ENCODE data around the gene MB. TPM values are rescaled to one million over a fixed set of nuclear protein-coding genes. Genes with fewer than 3 reads are reported as not detected.

The MB gene
- total RNA-seq, 2 donors from 2014 or later = 1.4 to 2.6 TPM

GRCh38 chr22:35663371-35663770 lies 46.2 kb upstream of the MB start:
- Mint-ChIP-seq H3K4me1 (peaks cover 7% of the 10 kb centered on the region), H3K27ac (no peak overlapping the region), H3K4me3 (no peak overlapping the region), H3K9me3 (peaks cover 46% of the 10 kb centered on the region), H3K36me3 (ENCODE audit: low read depth) (peaks cover 2% of the 10 kb centered on the region), H3K27me3 (ENCODE audit: insufficient read depth) (peaks cover 13% of the 10 kb centered on the region)
- Histone ChIP-seq H3K4me3 (ENCODE audit: low read length) (peak overlapping the region; percentile 53), H3K4me1 (ENCODE audit: control insufficient read depth, insufficient read depth, low read length) (peaks cover 5% of the 10 kb centered on the region), H3K27ac (ENCODE audit: low read depth, low read length) (no peak overlapping the region), H3K36me3 (ENCODE audit: control insufficient read depth, insufficient read depth, low read length) (no peaks in the 10 kb centered on the region), H3K27me3 (ENCODE audit: control insufficient read depth, insufficient read depth, low read length, poor library complexity, severe bottlenecking) (no peaks in the 10 kb centered on the region), H3K9ac (ENCODE audit: extremely low read depth, low read length, poor library complexity, severe bottlenecking) (no peak overlapping the region), H3K9me3 (ENCODE audit: control insufficient read depth, low read length) (peaks cover 58% of the 10 kb centered on the region)
- no peak for TF ChIP-seq CTCF (conservative IDR thresholded peaks at IDR 0.05)
- whole genome bisulfite sequencing, 2 experiments (ENCODE audit: insufficient coverage in 1 of 2, insufficient read length in 1 of 2) = no CpG with 5 or more reads among the region's 3 CpGs
- DNase-seq = no peak

- no peak for DNase-seq
- 80 to 87% methylated on average over 1 to 2 of the region's 2 CpGs for WGBS, 2 experiments (ENCODE audit: insufficient coverage in 1 of 2, insufficient read length in 1 of 2)
- Mint-ChIP-seq H3K27me3 (ENCODE audit: insufficient read depth) (peaks cover 18% of the 10 kb centered on the region), H3K4me3 (no peak overlapping the region), H3K27ac (no peak overlapping the region), H3K4me1 (peaks cover 7% of the 10 kb centered on the region), H3K9me3 (peaks cover 44% of the 10 kb centered on the region), H3K36me3 (ENCODE audit: low read depth) (peaks cover 2% of the 10 kb centered on the region)
- TF ChIP-seq CTCF (conservative IDR thresholded peaks at IDR 0.05) = no peak
- Histone ChIP-seq H3K9me3 (ENCODE audit: control insufficient read depth, low read length) (peaks cover 54% of the 10 kb centered on the region), H3K4me1 (ENCODE audit: control insufficient read depth, insufficient read depth, low read length) (peaks cover 5% of the 10 kb centered on the region), H3K27me3 (ENCODE audit: control insufficient read depth, insufficient read depth, low read length, poor library complexity, severe bottlenecking) (no peaks in the 10 kb centered on the region), H3K27ac (ENCODE audit: low read depth, low read length) (no peak overlapping the region), H3K9ac (ENCODE audit: extremely low read depth, low read length, poor library complexity, severe bottlenecking) (no peak overlapping the region), H3K4me3 (ENCODE audit: low read length) (peak overlapping the region; percentile 54), H3K36me3 (ENCODE audit: control insufficient read depth, insufficient read depth, low read length) (no peaks in the 10 kb centered on the region)
Observed at GRCh38 chr22:35662914-35663313, 45.8 kb upstream of the MB start.

- Mint-ChIP-seq H3K36me3 (ENCODE audit: low read depth) (peaks cover 2% of the 10 kb centered on the region), H3K4me1 (peaks cover 7% of the 10 kb centered on the region), H3K27ac (no peak overlapping the region), H3K4me3 (no peak overlapping the region), H3K27me3 (ENCODE audit: insufficient read depth) (peaks cover 29% of the 10 kb centered on the region), H3K9me3 (peaks cover 32% of the 10 kb centered on the region)
- 90 to 91% methylated on average over 2 of the region's 2 CpGs for WGBS, 2 experiments (ENCODE audit: insufficient coverage in 1 of 2, insufficient read length in 1 of 2)
- H3K9me3 ChIP-seq (ENCODE audit: control insufficient read depth, low read length) = peaks cover 40% of the 10 kb centered on the region
- peaks cover 5% of the 10 kb centered on the region for H3K4me1 ChIP-seq (ENCODE audit: control insufficient read depth, insufficient read depth, low read length)
- TF ChIP-seq CTCF (conservative IDR thresholded peaks at IDR 0.05) = no peak
- H3K36me3 ChIP-seq (ENCODE audit: control insufficient read depth, insufficient read depth, low read length) = no peaks in the 10 kb centered on the region
- peak overlapping the region; percentile 54 for H3K4me3 ChIP-seq (ENCODE audit: low read length)
- DNase-seq = no peak
- no peak overlapping the region for H3K9ac ChIP-seq (ENCODE audit: extremely low read depth, low read length, poor library complexity, severe bottlenecking)
- H3K27me3 ChIP-seq (ENCODE audit: control insufficient read depth, insufficient read depth, low read length, poor library complexity, severe bottlenecking) = no peaks in the 10 kb centered on the region
- H3K27ac ChIP-seq (ENCODE audit: low read depth, low read length) = no peak overlapping the region
Observed at GRCh38 chr22:35661464-35661863, 44.3 kb upstream of the MB start.

Measured in endodermal cell (in vitro differentiated cells).